RCC 7860 (cell line): Measurements from ENCODE around the gene RHOV.

Experiments used
- DNase-seq: peaks from one replicate; pipeline ENCODE4 v3.0.0-alpha.2; 2015; ENCODE audit warnings: low spot score
- FAIRE-seq: peaks from 2 replicates; lab custom pipeline; 2012; peaks lifted over from hg19 to GRCh38; lab: Jason Lieb, UNC

RHOV gene, protein sequence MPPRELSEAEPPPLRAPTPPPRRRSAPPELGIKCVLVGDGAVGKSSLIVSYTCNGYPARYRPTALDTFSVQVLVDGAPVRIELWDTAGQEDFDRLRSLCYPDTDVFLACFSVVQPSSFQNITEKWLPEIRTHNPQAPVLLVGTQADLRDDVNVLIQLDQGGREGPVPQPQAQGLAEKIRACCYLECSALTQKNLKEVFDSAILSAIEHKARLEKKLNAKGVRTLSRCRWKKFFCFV

DNA sequence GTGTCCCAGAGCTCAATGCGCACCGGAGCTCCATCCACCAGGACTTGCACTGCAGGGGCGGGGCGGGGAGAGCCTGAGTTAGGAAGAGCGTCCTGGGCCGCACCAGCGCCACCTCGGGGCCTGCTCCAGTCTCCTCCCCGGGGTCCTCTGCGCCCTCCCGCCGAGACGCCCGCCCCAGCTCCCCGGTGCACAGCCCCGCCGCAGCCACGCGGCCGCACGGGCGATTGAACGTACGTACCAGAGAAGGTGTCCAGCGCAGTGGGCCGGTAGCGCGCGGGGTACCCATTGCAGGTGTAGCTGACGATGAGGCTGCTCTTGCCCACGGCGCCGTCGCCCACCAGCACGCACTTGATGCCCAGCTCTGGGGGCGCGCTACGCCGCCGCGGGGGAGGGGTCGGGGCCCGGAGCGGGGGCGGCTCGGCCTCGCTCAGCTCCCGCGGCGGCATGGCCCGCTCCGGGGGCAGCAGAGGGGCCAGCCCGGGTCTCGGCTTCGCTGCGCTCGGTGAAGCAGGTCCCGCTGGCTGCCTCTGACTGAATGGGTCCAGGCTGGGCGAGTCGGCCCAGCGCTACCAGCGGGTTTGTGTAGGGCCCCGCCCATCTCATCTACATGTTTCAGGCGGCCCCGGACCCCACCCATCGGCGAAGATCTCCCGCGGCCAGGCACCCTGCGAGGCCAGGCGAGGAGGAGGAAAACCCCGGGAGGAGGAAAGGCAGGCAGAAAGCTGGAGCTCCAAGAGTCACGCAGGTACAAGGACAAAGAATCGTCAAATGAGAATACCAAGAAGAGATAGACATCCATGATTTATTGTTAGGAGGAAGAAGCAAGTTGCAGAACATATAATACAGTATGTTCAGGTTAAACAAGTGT lies at the start of gene RHOV:
TSS of gene RHOV (minus strand) at position 541 of the 868 bp plus-strand sequence. CDS start at position 446, 95 bp downstream.
- no peak for FAIRE-seq
- peak; percentile 13 for DNase-seq

DNA sequence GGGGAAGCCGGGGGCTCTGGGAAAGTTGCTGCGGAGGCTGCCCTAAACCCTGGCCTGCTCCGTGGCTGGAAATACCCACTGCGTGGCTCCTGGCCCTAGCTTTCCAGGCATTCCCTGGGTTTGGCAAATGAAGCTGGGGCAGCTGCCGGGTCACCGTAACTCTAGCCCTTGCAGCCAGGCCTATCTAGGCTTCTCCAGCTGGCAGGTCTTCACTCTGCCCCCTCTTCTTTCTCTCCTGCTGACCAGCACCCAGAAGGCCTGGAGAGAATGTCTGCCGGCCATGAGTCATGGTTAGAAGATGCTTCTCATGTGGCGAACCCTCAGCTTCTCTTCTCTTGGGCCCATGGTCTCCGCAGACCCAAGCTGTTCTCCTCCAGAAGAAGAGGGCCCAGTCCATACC lies 49.5 kb upstream of the RHOV start:
- DNase-seq (no peak), FAIRE-seq (no peak)

DNA sequence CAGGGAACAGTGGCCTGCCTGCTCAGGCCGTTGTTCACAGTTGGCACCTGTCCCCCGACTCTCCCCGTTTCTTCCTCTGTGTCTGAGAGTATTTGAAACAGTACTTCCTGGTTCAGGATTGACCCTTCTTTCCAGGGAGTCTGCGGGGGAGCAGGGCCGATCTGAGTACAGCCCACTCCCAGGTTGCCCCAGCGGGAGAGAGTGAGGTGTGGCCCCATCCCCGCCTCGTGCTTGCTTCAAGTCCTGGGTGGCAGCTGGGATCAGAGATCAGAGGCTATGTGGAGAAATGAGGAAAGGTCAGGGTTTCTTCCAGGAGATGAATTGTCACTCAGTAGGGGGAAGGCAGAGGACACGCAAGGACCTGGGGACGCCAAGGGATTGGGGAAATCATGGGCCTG lies 48.6 kb upstream of the RHOV start:
- no peak for FAIRE-seq

DNA sequence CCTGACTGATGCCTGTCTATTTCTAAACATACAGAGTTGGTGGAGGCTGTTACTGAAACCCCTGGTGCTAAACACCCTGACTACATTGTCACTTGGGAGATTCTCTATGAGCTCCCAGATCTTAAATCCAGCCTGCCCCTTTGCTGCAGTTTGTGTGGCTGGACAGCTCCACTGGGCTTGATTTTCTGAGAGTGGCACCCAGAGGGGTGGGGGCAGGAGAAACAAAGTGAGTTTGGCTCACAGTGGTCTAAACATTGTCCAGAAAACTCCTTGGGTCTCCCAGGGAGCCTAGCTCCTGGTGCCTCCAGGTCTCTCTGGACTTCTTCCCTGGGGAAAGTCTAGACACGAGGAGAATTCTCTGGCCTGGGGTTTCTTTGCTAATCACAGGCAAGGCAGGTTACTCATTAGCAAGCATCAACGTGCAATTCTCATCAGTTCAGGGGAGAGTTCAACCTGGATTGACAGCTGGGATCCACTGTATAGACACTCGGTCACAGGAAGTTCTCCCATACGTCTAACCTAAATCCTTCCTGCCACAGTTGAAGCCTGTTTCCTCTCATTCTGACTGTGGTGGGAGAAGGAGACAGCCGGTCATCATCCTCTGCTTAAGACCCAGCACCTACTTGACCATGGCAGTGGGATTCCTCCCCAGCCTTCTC lies 48.0 kb upstream of the RHOV start:
- FAIRE-seq, result no peak
- DNase-seq, result no peak

More for the DNA sequence above, 48.6 kb upstream of the RHOV start:
- DNase-seq, result no peak

DNA sequence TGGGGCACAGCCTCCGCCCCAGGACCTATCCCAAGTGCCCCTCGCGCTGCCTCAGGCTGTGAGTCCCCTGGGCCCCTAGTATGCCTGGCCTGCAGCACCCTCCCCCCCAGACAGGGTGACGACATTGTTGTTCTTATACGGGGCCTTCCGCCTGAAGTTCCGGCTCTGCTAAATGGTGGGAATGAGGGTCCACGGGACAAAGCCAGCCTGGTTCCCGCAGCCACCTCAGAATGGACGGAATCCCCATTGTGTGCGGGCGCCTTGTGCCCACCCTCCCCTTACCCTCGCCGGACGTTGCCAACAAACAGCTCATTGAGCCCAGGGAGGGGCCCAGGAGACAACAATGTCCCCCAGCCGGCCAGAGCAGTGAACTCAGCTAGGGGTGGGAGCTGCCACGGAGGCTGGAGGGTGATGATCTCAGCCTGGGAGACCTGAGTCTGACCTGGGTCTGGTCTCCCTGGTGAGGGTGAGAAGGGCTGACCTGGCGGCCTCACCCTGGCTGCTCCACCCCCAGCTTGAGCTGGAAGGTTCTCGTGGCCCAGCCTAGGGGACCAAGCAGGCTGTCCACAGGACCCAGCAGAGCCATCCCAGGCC lies 44.9 kb upstream of the RHOV start:
- no peak for DNase-seq
- no peak for FAIRE-seq

DNA sequence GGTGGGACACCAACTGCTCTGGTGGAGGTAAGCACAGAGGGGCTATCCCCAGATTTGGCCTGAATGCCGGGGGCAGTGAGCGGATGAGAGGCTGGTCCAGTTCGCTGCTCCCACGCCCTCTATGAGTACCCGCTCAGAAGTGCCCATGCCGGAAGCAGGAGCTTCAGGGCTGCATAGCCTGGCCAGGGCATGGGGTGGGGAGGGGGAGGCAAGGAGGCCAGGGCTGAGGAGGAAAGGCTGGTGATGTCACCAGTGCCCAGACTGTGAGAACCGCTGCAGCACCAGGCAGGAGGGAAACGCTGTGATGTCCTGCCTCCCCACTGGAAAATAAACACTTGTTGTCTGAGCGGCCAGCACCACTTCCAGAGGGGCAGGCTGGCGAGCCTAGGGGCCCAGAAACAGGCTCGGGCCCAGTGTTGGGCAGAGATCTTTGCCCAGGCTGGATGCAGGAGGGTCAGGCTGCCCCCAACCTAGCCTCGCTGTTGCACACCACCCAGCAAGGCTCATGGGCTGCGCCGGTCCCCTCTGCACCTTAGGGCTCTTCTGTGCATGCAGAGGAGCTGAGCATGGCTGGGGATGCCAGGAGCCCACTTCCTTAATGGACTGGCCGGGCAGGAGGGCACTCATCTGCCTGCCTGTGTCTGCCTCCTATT lies 44.2 kb upstream of the RHOV start:
- DNase-seq, result no peak
- FAIRE-seq, result no peak

DNA sequence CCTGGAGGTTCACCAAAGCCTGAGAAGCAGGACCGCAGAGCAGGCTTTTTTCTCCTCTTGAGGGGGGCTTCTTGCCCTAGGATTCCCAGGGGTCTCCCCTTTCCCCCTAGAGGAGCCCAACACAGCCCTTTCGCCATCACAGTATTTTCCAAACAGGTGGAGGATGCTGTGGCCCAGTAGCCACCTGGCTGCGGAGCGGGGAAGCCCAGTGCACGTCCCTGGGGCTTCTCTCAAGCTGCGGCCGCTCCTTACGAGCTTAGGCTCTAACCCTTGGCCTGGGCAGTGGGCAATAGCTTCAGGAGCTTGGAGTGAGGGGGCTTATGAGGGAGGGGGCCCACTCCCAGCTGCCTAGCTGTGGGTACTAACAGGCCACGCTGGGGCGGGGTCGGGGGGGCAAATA lies 43.6 kb upstream of the RHOV start:
- no peak for DNase-seq
- FAIRE-seq, result no peak

DNA sequence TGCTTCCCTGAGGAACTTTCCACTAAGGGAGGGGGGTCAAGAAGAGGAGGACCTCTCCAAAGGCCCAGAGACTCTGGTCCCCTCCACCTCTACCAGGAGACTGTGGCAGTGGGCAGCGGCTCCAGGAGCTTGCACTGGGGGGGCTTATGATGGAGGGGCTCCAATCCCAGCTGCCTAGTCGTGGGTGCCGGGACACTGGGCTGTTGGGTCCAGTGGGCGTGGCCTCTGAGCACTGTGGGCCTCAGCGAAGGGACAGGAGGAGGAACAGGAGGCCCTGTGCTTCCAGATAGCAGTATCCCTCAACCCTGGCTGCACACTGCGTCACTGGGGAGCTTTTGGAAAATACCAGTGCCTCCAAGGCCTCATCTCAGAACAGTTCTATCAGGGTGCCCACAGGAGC lies 41.6 kb upstream of the RHOV start:
- no peak for FAIRE-seq

DNA sequence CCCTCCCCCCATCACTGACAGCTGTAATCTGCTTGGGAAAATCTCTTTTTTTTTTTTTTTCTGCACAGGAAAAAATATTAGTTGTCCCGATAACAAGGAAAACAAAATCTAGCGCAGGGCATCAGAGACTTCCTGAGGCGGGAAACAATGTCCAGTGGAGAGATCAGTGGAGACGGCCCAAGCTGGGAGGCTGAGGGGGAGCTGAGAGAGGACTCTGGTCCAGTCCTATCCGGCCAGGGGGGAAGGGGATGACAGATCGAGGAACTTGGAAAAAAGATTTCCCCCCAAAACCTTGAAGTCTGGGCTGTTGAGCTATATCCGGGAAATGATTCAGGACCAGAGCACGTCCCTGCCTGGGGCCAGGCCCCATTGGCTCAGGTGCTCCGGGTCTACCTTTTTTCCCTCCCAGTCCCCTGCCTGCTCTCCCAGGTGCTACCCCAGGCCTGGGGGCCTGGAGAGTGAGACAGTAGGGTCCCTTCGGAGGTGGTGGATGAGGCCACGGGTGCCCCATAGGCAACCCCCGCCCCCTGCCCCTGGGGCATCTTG lies 41.2 kb upstream of the RHOV start:
- no peak for FAIRE-seq
- no peak for DNase-seq

More for the DNA sequence above, 41.6 kb upstream of the RHOV start:
- DNase-seq, result no peak

DNA sequence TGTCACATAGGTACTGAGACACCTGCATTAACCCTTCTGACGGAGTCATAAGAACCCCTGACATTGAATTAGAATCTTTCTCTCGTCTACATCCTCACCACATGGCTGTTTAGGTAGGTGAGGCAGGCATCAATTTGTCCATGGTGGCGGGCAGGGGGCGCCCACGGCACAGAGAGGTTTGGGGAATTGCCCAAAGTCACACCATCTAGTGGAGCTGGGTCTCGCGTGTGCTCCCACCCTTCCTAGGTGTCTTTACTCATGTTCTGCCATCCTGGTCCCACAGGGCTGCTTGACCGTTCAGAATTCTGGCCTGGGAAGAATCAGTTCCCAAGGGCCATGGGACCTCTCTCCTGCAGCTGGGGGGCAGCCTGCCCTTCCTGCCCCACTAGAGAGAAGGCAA lies 40.5 kb upstream of the RHOV start:
- no peak for DNase-seq
- no peak for FAIRE-seq

DNA sequence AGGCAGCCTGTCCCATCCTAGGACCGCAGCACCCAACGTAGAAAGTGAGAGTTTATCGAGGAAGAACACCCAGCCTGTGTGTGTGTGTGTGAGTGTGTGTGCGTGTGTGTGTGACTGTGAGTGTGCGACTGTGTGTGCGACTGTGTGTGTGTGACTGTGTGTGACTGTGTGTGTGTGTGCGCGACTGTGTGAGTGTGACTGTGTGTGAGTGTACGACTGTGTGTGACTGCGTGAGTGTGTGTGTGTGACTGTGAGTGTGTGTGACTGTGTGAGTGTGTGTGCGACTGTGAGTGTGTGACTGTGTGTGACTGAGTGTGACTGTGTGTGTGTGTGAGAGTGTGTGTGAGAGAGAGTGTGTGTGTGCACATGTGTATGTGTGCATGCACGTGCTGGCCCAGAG lies 40.0 kb upstream of the RHOV start:
- FAIRE-seq, result no peak
- no peak for DNase-seq

DNA sequence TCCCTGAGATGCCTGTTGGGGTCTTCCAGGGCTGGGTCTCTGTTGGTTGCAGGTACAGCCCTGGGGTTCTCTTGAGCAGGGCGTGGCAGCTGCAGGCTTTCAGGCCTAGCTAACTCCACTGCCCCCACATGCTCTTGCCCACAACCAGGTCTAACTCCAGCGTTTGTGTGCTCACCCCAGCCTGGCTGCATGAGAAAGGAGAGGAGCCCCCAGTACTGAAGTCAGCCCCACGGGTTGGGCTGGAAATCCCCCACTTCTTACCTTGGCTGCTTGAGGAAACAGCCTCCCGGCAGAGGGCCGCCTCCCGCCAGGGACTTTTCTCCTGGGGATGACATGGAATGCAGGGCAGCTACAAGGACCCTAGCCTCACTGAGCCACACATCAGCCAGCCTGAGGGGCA lies 38.4 kb upstream of the RHOV start:
- no peak for FAIRE-seq
- DNase-seq, result no peak

DNA sequence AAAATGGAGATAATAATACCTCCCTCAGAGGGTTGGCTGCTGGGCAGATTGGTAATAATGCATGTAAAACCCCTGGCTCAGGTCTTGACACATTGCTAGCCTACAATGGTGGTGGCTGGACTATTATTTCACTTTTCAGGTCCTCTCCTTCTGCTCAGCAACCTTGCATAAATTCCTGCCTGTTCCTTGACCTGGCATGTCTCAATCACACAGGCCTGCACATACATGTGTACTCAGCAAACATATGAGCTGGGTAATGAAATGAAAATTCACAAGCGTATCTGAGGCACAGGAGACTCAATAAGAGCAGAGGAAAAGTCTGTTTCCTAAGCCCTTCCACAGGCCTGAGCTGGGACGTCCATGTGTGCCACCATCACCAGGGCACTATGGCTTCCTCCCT lies 37.7 kb upstream of the RHOV start:
- FAIRE-seq, result no peak
- no peak for DNase-seq

DNA sequence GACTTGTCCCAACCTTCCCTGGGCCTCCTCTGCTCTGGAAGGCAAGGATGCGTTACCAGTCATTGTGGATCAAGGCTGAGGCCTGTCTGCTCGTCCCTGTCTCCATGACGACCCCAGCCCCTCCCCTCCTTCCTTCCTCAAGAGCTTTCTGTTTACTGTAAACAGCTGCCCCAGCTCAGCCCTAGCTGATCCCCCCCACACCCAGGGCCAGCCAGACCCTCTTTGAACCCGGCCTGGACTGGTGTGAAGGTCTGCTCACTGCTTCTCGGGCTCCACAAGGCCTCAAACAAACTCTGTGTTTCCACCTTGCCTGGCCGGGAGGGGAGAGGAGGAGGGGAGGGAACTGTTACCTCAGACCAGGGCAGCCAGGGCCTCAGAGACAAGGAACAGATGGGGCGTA lies 37.1 kb upstream of the RHOV start:
- no peak for FAIRE-seq
- DNase-seq, result no peak

DNA sequence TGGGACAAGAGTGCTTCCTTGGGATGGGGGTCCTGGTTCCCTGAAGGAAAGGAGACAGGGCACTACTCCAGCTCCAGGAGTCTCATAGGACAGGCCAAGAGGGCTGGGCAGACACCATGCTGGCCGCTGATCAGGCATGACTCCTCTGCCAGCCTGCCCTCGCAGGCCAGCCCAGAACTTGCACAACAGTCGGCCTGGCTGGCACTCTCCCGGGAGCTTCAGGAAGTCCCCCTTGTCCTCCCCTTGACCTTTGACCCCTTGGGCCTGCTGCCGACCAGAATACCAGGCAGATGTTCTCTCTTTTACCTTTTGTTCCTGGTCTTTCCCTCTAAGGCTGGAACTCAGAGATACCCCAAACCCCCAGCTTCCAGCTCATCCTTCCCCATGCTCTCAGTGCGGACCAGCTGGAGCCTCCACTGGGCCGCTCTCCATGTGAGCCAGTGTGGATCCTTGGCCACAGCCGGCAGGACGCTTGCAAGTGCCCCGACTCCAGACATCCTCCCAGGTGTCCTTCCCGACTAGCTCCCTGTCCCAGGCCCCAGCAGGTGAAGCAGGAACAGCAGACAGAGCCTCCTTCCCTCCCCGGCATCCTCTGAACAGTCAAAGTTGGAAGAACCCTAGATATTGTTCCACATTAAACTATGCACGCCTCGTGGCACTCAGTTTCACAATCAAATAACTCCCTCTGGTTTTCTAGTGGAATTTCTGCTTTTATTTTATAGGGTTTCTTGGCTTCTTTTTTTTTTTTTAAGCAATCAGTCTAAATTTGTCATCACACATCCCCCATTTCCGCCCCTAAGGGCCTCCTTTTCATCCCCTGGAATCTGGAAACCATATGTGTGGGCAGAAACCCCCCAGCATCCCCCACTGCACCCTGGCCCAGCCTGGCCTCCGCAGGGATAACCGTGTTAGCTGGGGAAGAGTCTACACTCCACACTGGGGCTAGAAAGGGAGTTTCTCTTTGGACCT lies 35.9 kb upstream of the RHOV start:
- DNase-seq (no peak), FAIRE-seq (no peak)

DNA sequence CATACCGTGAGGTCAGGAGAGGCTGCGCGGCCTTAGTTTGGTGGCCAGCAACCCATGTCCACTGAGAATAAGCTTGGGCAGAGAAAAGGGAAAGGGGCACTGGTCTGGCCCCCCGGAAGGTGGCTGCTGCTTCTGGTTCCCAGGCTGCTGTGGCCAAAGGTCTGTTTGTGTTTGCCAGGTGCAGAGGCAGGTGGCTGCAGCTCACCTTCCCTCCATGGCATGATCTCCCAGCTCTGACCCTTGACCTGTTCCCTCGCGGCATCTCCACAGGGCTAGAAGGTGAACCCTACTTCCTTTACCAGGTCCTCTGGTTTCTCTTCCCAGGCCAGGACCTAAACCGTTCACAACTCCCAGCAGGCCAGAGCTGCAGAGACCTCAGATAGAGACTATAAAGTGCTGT lies 34.1 kb upstream of the RHOV start:
- no peak for DNase-seq
- FAIRE-seq, result no peak

DNA sequence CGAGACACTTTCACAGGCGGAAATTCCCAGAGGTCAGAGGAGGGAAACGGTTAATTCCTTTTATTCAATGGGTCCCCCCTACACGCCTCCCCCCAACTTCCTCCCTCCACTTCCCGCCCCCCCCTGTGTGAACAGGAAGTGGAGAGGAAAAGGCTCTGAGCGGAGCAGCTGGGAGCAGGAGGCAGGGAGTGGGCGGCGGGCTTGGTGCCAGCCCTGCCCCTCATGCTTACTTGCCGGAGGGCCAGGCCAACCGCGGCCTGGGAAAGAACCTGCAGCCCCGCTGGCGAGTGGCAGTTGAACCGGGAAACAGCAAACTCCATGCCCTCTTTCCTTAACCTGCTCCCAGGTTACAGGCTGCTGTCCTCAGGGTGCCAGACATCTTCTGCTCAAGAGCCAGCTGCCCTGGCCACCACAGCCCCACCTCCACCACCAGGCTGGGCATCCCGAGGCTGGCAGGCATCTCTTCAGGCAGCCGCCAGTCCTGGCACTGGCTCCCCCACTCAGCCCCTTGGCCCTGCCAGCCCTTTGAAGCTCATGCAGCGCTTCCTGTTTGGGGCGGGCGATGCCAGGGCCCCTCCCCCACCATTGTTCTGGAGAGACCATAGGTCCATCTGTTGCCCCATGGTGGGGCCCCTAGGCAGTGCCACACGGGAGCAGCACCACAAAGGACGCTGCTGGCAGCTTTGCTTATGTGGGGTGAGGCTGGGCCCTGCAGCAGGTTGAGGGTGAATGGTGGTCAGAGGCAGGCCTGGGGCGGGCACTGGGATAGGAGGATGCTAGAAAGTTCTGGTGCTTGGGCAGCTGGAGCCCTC lies 33.2 kb upstream of the RHOV start:
- FAIRE-seq, result no peak
- DNase-seq, result no peak

DNA sequence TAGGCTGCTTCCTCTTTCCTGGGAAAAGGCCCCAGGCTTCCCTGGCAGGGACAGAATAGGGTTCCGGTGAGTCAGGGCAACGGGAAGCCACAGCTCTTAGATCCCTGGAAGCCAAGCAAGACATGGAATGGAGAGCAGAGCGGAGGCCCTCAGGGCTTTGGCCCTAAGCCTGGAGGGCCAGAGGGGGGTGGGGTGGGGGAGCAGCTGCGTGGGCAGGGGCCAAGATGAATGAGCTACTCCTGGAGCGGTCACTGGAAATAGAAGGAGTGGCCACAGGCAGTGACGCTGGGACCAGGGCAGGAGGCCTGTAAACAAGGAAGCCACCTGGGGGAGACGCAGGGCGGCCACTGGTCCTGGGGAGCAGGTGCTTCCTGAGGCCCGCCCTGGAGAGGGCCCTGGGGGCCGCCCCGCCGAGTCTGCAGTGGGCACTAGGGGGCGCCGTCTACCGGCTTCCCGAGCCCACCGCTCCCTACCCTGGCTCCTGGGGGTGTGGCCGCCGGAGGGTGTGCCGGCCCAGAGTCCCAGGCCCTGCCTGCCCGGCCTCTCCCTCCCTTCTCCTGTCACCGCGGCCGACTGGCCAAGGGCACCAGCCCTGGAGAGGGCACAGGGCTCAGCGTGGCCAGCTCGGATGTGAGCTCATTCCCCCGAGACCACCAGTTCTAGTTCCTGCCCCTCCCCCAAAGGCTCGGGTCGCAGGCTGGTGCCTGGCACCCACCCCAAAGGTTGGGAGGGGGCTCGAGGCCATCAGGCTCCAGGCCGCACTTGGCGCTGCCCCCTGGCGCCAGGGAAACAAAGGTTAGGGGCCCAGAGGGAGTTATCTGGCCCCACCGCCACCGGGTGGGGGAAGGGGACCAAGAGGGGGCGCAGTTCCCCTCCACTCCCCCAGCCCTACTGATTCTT lies 32.3 kb upstream of the RHOV start:
- FAIRE-seq (peak; percentile 57), DNase-seq (peak; percentile 80)
